Transverse colon (tissue), 4 donors: ENCODE measurements around the gene TNS4. TPM values are rescaled to one million over a fixed set of nuclear protein-coding genes. Genes with fewer than 3 reads are reported as not detected.

ENCODE experiments used
- DNase-seq: peaks from one replicate; pipeline ENCODE4 v3.0.0-alpha.2; 2019
- H3K27ac ChIP-seq, 4 donors: fragments of 200-600 bp; sonication (generic); 2 replicates each; pipeline ENCODE4 v1.5.1; 2016 to 2018; ENCODE audit warnings: inconsistent platforms in 4 of 4
- H3K27me3 ChIP-seq: fragments of 200-600 bp; sonication (generic); 2 replicates; pipeline ENCODE4 v1.5.1; 2017; ENCODE audit warnings: inconsistent platforms
- H3K36me3 ChIP-seq, 4 donors: fragments of 200-600 bp; sonication (generic); 2 replicates each; pipeline ENCODE4 v1.5.1; 2017 to 2019; ENCODE audit warnings: inconsistent platforms in 4 of 4
- H3K4me1 ChIP-seq, 4 donors: fragments of 200-600 bp; sonication (generic); 2 replicates each; pipeline ENCODE4 v1.5.1; 2017 to 2020; ENCODE audit warnings: inconsistent platforms in 4 of 4
- H3K4me3 ChIP-seq, 4 donors: fragments of 200-600 bp; sonication (generic); 1 replicate in 1 of 4; 2 replicates in 3 of 4; pipeline versions ENCODE4 v1.5.1 to v1.6.1; 2017 to 2019; ENCODE audit warnings: inconsistent platforms in 4 of 4
- H3K9me3 ChIP-seq, 2 donors: fragments of 200-600 bp; sonication (generic); 2 replicates each; pipeline ENCODE4 v1.5.1; 2017 to 2019; ENCODE audit warnings: inconsistent platforms in 2 of 2
- EP300 ChIP-seq: sonication (generic); formaldehyde crosslinking; IDR thresholded peaks from one replicate; pipeline ENCODE4 v1.6.1; 2017; ENCODE audit warnings: antibody characterized with exemption, low read depth
- POLR2A ChIP-seq: fragments of 450-650 bp; IDR thresholded peaks from one replicate; pipeline ENCODE4 v1.6.1; 2016; ENCODE audit warnings: antibody characterized with exemption, mild to moderate bottlenecking, moderate library complexity
- POLR2AphosphoS5 ChIP-seq, 3 donors: sonication (generic); formaldehyde crosslinking; IDR thresholded peaks; one replicate each; pipeline ENCODE4 v1.6.1; 2016; ENCODE audit warnings: antibody characterized with exemption in 3 of 3
- WGBS, 2 donors: methylation state at CpG; one replicate each; pipeline ENCODE4 v1.1.5; 2018; ENCODE audit warnings: low coverage in 1 of 2; 5-methylcytosine and 5-hydroxymethylcytosine counted together
- in situ Hi-C, 4 donors: fragments of 200-750 bp; cut with MboI; loops; one replicate each; pipeline versions ENCODE4 v1.15.0 to v1.15.1; 2017; ENCODE audit warnings: low sequenced_read_pairs in 3 of 4, low pct_ligation_motif_present in 1 of 4, low pct_unique_long_range_greater_than_20kb in 1 of 4
- intact Hi-C: fragments of 100-400 bp; cut with DNase I; formaldehyde crosslinking; loops from one replicate; pipeline ENCODE4 v1.15.1; 2023; ENCODE audit warnings: low total_unique reads
- total RNA-seq, 4 donors: library from RNA; depleted of rRNA; stranded (reverse); fragments of >200 nt; gene quantifications; one replicate each; pipeline ENCODE4 v1.1.0, GENCODE V29; 2016
- TF ChIP-seq, protein P1 (sequence below), 5 experiments: fragments of 200-600 bp in 3 of 5; fragments of 450-650 bp in 2 of 5; sonication (generic) in 3 of 5; IDR thresholded peaks; 1 replicate in 2 of 5; 2 replicates in 3 of 5; pipeline ENCODE4 v1.5.1; 2016 to 2017; ENCODE audit warnings: antibody characterized with exemption in 5 of 5, inconsistent platforms in 3 of 5, mild to moderate bottlenecking in 2 of 5, moderate library complexity in 1 of 5

The TNS4 gene
- total RNA-seq, 4 donors from 2014 or later = 1.2 to 4.2 (median 2.5) TPM; not detected in 1

DNA sequence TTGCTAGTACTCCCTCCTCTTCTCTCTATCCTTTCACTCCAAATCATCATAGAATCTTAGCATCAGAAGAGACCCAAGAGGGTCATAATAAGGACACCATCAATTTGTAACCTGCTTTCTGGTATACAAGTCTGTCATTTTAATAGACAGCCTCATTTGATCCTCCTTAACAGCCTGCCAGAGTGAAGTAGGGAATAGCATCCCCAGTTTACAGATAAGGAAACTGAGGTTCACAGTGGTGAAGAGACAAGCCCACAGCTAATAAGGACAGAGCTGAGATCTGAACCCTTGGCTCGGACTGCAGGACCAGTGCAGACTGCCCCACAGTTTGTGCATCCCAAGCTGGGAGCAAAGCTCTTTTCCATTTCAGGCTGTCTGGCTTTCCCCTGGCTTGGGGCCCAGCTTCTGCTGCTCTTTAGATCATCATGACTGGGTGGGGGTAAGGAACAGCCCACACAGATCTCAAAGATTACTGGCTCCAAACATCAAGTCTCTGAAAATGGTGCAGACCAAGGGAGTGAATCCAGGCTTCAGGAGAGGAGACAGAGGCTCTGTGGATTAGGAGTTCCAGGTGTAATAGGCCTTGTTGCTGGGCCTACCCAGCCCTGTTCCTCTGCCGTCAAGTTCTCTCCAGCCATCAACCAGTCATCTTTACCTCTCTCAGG lies 68.4 kb downstream of the TNS4 start:
- 76 to 100% methylated on average over 1 to 2 of the region's 2 CpGs for WGBS, 2 donors
- Histone ChIP-seq H3K4me1 (peaks cover 0 to 25% (median 13%) of the 10 kb centered on the region in 4 donors), H3K36me3 (no peaks in the 10 kb centered on the region), H3K4me3 (no peak overlapping the region), H3K27me3 (no peaks in the 10 kb centered on the region), H3K27ac (peak overlapping the region; percentile 63 to 85 (median 74)), H3K9me3 (no peaks in the 10 kb centered on the region)
- intact Hi-C loops = no loop called here
- TF ChIP-seq EP300 = no peak
- TF ChIP-seq POLR2A = no peak
- TF ChIP-seq, protein P1, sequence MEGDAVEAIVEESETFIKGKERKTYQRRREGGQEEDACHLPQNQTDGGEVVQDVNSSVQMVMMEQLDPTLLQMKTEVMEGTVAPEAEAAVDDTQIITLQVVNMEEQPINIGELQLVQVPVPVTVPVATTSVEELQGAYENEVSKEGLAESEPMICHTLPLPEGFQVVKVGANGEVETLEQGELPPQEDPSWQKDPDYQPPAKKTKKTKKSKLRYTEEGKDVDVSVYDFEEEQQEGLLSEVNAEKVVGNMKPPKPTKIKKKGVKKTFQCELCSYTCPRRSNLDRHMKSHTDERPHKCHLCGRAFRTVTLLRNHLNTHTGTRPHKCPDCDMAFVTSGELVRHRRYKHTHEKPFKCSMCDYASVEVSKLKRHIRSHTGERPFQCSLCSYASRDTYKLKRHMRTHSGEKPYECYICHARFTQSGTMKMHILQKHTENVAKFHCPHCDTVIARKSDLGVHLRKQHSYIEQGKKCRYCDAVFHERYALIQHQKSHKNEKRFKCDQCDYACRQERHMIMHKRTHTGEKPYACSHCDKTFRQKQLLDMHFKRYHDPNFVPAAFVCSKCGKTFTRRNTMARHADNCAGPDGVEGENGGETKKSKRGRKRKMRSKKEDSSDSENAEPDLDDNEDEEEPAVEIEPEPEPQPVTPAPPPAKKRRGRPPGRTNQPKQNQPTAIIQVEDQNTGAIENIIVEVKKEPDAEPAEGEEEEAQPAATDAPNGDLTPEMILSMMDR (IDR thresholded peaks at IDR 0.05) = no peak
- no peak for TF ChIP-seq POLR2AphosphoS5 (IDR thresholded peaks at IDR 0.05)
- in situ Hi-C loops = loop anchor here in 3 of 4 donors (10.0 to 25.0 kb wide), 2 partner anchors 102 to 104 kb away; no protein-coding TSS in a partner anchor
- DNase-seq = peak; percentile 43

DNA sequence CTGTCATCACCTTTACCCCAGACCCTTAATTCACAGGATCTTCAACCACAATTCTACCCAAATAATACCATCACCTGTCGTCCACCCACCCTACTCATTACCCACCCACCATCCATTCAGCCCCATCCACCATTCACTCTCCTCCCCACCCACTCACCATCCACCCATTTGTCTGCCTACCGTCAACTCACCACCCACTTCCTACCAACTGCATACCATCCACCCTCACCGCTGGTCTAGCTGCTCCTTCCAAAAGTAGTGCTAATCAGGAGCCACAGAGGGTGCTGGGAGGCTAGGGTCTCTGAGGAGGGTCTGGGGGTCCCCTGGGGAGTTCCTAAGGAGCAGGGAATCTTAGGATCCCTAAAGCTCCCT lies 70.2 kb downstream of the TNS4 start:
- Histone ChIP-seq H3K36me3 (no peaks in the 10 kb centered on the region), H3K4me3 (no peak overlapping the region), H3K27ac (no peak overlapping the region), H3K27me3 (no peaks in the 10 kb centered on the region), H3K4me1 (peaks cover 0 to 18% (median 6%) of the 10 kb centered on the region in 4 donors), H3K9me3 (no peaks in the 10 kb centered on the region)
- WGBS, 2 donors = 65 to 91% methylated on average over 2 to 3 of the region's 3 CpGs
- DNase-seq = no peak
- in situ Hi-C loops = loop anchor here in 3 of 4 donors (10.0 to 25.0 kb wide), 2 partner anchors 104 to 106 kb away; no protein-coding TSS in a partner anchor
- intact Hi-C loops = no loop called here
- TF ChIP-seq, protein P1 (IDR thresholded peaks at IDR 0.05) = no peak
- TF ChIP-seq EP300 = no peak
- TF ChIP-seq POLR2A = no peak
- no peak for TF ChIP-seq POLR2AphosphoS5 (IDR thresholded peaks at IDR 0.05)

DNA sequence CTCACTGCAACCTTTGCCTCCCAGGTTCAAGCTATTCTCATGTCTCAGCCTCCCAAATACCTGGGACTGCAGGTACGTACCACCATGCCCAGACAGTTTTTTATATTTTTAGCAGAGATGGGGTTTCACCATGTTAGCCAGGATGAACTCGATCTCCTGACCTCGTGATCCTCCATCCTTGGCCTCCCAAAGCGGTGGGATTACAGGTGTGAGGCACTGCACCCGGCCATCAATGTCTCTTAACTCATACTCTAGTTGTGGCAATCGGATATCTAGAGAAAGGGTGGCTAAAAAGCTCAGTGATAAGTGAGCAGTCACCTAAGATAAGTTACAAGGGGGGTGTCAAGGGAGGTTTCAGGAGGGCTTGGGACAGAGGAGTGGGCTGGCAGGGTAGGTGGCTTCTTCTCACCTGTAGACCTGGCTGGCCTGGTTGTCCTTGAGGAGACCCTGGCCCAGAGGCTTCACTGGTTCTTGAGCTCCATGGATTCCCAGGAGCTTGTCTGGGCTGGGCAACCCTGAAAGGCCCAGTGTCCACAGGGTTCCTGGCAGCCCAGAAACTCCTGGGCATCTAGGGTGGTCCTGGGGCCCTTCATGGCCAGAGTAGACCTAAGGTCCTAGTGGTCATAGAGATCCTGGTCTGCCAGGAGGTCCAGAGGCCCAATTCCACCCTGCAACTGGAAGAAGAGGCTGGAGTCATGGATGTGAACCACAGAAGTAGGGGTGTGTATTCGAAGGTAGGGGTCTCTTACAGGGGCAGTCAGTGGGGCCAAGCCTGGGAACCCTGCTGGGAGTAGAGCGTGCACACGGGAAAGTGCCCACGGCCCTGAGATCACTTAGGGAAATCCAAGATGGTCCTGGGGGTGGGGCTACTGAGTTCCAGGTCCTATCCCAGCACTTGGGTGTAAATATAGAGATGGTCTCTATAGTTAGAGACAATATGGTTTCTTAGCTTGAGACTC lies 70.9 kb downstream of the TNS4 start:
- 92 to 95% methylated on average over 3 to 10 of the region's 10 CpGs for WGBS, 2 donors
- Histone ChIP-seq H3K9me3 (no peaks in the 10 kb centered on the region), H3K27me3 (no peaks in the 10 kb centered on the region), H3K4me1 (peaks cover 0 to 18% (median 6%) of the 10 kb centered on the region in 4 donors), H3K36me3 (no peaks in the 10 kb centered on the region), H3K4me3 (no peak overlapping the region), H3K27ac (no peak overlapping the region)
- in situ Hi-C loops = loop anchor here in 3 of 4 donors (10.0 to 25.0 kb wide), 2 partner anchors 104 to 107 kb away; no protein-coding TSS in a partner anchor
- no peak for DNase-seq
- intact Hi-C loops = no loop called here
- TF ChIP-seq POLR2A (no peak), POLR2AphosphoS5 (IDR thresholded peaks at IDR 0.05) (no peak), EP300 (no peak)
- TF ChIP-seq, protein P1 (IDR thresholded peaks at IDR 0.05) = no peak

DNA sequence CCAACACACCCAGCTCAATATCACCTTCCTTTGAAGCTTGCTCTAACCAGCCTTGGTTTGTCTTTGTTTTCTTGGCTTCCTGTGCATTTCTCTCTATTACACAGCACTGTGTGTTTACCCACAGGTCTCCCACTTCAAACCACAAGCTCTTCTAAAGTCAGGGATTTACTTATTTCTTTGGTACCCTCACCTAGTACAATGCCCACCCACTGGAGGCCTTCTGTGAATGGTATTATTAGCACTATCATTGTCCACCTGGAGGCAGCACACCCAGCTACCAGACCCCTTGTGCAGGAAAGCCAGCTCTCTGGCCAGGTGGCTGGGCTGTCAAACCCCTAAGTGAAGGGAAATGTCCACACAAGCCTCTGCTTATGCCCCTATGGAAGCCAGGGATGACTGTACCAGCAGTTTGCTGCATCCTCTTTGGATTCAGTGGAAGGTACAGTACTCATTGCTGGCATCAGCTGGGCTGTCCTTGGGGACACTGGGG lies 74.4 kb downstream of the TNS4 start:
- no peaks in the 10 kb centered on the region for H3K36me3 ChIP-seq
- no peak overlapping the region for H3K4me3 ChIP-seq
- intact Hi-C loops = no loop called here
- no peak overlapping the region for H3K27ac ChIP-seq
- no peak for DNase-seq
- in situ Hi-C loops = loop anchor here in 2 of 4 donors (25.0 kb wide), 1 partner anchor 110 kb away; no protein-coding TSS in a partner anchor
- H3K27me3 ChIP-seq = no peaks in the 10 kb centered on the region
- H3K9me3 ChIP-seq = no peaks in the 10 kb centered on the region
- H3K4me1 ChIP-seq = no peaks in the 10 kb centered on the region
- TF ChIP-seq EP300 (no peak), POLR2A (no peak), POLR2AphosphoS5 (IDR thresholded peaks at IDR 0.05) (no peak)
- TF ChIP-seq, protein P1 (IDR thresholded peaks at IDR 0.05) = no peak
